Activated T-helper 1 cell treated with anti-CD3 and anti-CD28 coated beads, Interleukin-12 subunit alpha, Interleukin-12 subunit beta, Interleukin-2, Interleukin-4 antibody, amounts not matched to agents 30 ng/mL and 10 ng/mL and 1 ng/mL, durations not matched to agents 14 hours and 24 hours and 36 hours (primary cell): Measurements from ENCODE around the gene LYRM4. TPM values are rescaled to one million over a fixed set of nuclear protein-coding genes. Genes with fewer than 3 reads are reported as not detected.
A peak's percentile ranks its signal among the peaks of the same experiment; 100 is the strongest.

Experiments used
- DNase-seq: peaks from one replicate; pipeline ENCODE4 v3.0.0; 2021; ENCODE audit warnings: low spot score
- H3K27ac Mint-ChIP-seq: one replicate; pipeline ENCODE4 v1.8.0; 2021; ENCODE audit warnings: mild to moderate bottlenecking, mixed read lengths
- H3K27me3 Mint-ChIP-seq: one replicate; pipeline ENCODE4 v1.8.0; 2022; ENCODE audit warnings: mild to moderate bottlenecking, moderate library complexity, mixed read lengths; ENCODE audit not compliant: insufficient read depth
- H3K36me3 Mint-ChIP-seq: one replicate; pipeline ENCODE4 v1.8.0; 2021; ENCODE audit warnings: low read depth, mixed read lengths
- H3K4me1 Mint-ChIP-seq: one replicate; pipeline ENCODE4 v1.8.0; 2021; ENCODE audit warnings: low read depth, mixed read lengths
- H3K4me3 Mint-ChIP-seq: one replicate; pipeline ENCODE4 v1.8.0; 2021; ENCODE audit warnings: mild to moderate bottlenecking, moderate library complexity, mixed read lengths
- H3K9me3 Mint-ChIP-seq: one replicate; pipeline ENCODE4 v1.8.0; 2021; ENCODE audit warnings: mixed read lengths
- intact Hi-C: fragments of 100-400 bp; cut with micrococcal nuclease; formaldehyde crosslinking; loops from one replicate; pipeline ENCODE4 v1.15.1; 2024
- total RNA-seq: library from RNA; stranded (reverse); gene quantifications from 2 replicates; pipeline ENCODE4 v1.2.3, GENCODE V29; 2022

The LYRM4 gene
- total RNA-seq, 1 donor from 2014 or later: 48.9 TPM

- Mint-ChIP-seq H3K27ac (no peak overlapping the region), H3K36me3 (peaks cover 6% of the 10 kb centered on the region), H3K4me3 (no peak overlapping the region)
Measured at GRCh38 chr6:5172897-5173474, 87.8 kb downstream of the LYRM4 start.

GRCh38 chr6:5172041-5172653 lies 88.6 kb downstream of the LYRM4 start:
- Mint-ChIP-seq H3K4me1 (peaks cover 45% of the 10 kb centered on the region), H3K27ac (no peak overlapping the region), H3K9me3 (no peaks in the 10 kb centered on the region), H3K4me3 (no peak overlapping the region), H3K36me3 (peaks cover 6% of the 10 kb centered on the region), H3K27me3 (peaks cover 7% of the 10 kb centered on the region)
- intact Hi-C loops: loop anchor here (5.0 to 10.0 kb wide), 2 partner anchors 170 to 397 kb away; partner anchors contain the start of genes CDYL and RPP40
- DNase-seq: no peak

More at GRCh38 chr6:5172897-5173474, 87.8 kb downstream of the LYRM4 start:
- Mint-ChIP-seq H3K4me1 (peaks cover 45% of the 10 kb centered on the region), H3K9me3 (no peaks in the 10 kb centered on the region), H3K27me3 (peaks cover 5% of the 10 kb centered on the region)
- DNase-seq: no peak
- intact Hi-C loops: loop anchor here (5.0 to 10.0 kb wide), 2 partner anchors 171 to 398 kb away; partner anchors contain the start of genes CDYL and RPP40

DNA sequence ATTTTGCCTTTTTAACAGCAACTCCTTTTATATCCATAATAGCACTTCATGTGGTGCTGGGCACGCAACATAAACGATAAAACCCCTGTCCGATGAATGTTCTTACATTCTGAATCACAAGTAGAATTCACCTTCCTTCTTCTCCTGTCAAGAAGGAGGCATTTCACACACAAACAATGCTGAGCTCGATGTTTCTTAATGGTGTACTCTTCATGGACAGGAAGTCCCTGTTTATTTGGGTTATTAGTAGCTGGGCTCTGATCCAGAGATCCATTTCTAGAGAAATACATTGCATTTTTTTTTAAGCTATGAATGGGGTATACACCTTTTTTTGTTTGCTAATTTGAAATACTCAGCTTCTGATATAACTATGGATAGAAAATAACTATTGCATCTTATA lies 93.2 kb downstream of the LYRM4 start:
- no peak overlapping the region for H3K27ac Mint-ChIP-seq
- no peaks in the 10 kb centered on the region for H3K36me3 Mint-ChIP-seq
- intact Hi-C loops: no loop called here
- peaks cover 7% of the 10 kb centered on the region for H3K27me3 Mint-ChIP-seq
- DNase-seq: no peak
- no peaks in the 10 kb centered on the region for H3K4me1 Mint-ChIP-seq
- H3K4me3 Mint-ChIP-seq: no peak overlapping the region
- H3K9me3 Mint-ChIP-seq: no peaks in the 10 kb centered on the region

DNA sequence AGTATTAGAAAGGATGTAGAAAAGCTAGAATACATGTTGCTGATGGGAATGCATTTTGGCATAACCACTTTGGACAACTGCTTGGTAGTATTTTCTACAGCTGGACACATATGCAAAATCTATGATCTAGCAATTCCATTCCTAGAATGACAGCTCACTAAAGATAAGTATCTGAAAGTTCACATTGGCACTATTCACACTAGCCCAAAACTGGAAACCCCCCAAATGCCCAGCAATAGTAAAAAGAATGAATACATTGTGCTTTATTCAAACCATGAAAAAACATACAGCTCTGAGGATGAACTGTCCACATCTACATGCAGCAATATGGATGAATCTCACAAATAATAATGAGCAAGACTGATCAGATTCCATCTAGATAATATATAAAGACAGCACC lies 96.7 kb downstream of the LYRM4 start:
- no peaks in the 10 kb centered on the region for H3K9me3 Mint-ChIP-seq
- intact Hi-C loops: no loop called here
- no peak overlapping the region for H3K27ac Mint-ChIP-seq
- peaks cover 5% of the 10 kb centered on the region for H3K27me3 Mint-ChIP-seq
- no peaks in the 10 kb centered on the region for H3K36me3 Mint-ChIP-seq
- no peak overlapping the region for H3K4me3 Mint-ChIP-seq
- peaks cover 7% of the 10 kb centered on the region for H3K4me1 Mint-ChIP-seq
- no peak for DNase-seq

DNA sequence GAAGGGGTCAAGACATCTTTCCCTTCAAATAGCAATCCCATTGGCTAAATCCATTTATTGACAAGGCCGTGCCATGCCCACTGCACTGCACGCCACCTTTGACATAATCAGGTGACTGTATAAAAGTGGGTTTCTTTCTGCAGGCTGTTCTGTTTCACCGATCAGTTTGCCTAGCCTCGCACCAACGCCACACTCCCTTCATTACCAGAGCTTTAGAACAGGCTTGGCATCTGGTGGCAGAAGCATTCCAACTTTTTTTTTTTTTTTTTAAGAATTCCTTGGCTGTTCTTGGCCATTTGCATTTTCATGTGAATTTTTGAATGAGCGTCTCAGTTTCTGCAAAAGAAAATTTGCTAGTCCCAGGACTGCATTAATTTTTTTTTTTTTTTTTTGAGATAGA lies 97.5 kb downstream of the LYRM4 start:
- H3K9me3 Mint-ChIP-seq: no peaks in the 10 kb centered on the region
- intact Hi-C loops: no loop called here
- no peak for DNase-seq
- peaks cover 7% of the 10 kb centered on the region for H3K4me1 Mint-ChIP-seq
- no peak overlapping the region for H3K4me3 Mint-ChIP-seq
- no peaks in the 10 kb centered on the region for H3K36me3 Mint-ChIP-seq
- H3K27me3 Mint-ChIP-seq: peaks cover 4% of the 10 kb centered on the region
- no peak overlapping the region for H3K27ac Mint-ChIP-seq

- Mint-ChIP-seq H3K27ac (peak overlapping the region; percentile 30), H3K36me3 (no peaks in the 10 kb centered on the region), H3K9me3 (no peaks in the 10 kb centered on the region), H3K27me3 (no peaks in the 10 kb centered on the region), H3K4me1 (peaks cover 7% of the 10 kb centered on the region), H3K4me3 (no peak overlapping the region)
- intact Hi-C loops: no loop called here
- DNase-seq: no peak
Measured at GRCh38 chr6:5162355-5162754, 98.4 kb downstream of the LYRM4 start.

DNA sequence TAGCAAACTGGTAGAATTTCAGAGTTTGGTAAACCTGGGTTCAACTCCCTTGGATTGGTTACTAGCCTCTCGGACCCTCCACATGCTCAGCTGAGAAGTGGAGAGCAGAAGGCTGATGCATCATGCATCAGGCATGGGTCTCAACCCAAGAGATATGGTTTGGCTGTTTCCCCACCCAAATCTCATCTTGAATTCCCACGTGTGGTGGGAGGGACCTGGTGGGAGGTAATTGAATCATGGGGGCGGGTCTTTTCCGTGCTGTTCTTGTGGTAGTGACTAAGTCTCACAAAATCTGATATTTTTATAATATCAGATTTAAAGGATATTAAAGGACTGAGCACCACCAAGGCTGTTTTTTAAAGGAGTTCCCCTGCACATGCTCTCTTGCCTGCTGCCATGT lies 100.5 kb downstream of the LYRM4 start:
- peaks cover 7% of the 10 kb centered on the region for H3K4me1 Mint-ChIP-seq
- no peaks in the 10 kb centered on the region for H3K27me3 Mint-ChIP-seq
- no peak for DNase-seq
- H3K27ac Mint-ChIP-seq: no peak overlapping the region
- intact Hi-C loops: no loop called here
- no peaks in the 10 kb centered on the region for H3K9me3 Mint-ChIP-seq
- no peak overlapping the region for H3K4me3 Mint-ChIP-seq
- no peaks in the 10 kb centered on the region for H3K36me3 Mint-ChIP-seq

GRCh38 chr6:5159162-5159561 lies 101.6 kb downstream of the LYRM4 start:
- no peaks in the 10 kb centered on the region for H3K9me3 Mint-ChIP-seq

DNA sequence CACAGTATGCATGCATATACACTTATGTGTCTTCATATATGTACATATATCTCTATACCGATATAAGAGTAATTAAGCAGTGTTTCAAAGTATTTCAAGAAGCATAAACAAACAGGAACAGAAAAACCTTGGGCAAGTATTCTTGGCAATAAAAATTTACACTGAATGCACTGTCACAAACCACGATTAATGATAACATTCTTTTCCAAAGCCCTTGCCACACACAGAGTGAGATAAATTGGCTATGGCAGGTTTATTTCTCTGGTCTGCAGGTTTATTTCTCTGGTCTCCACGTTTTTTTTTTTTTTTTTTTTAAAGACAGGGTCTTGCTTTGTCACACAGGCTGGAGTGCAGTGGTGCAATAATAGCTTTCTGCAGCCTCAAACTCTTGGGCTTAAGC lies 102.6 kb downstream of the LYRM4 start:
- intact Hi-C loops: no loop called here
- Mint-ChIP-seq H3K27ac (no peak overlapping the region), H3K4me3 (no peak overlapping the region), H3K4me1 (peaks cover 7% of the 10 kb centered on the region), H3K36me3 (no peaks in the 10 kb centered on the region), H3K27me3 (no peaks in the 10 kb centered on the region), H3K9me3 (no peaks in the 10 kb centered on the region)
- DNase-seq: no peak

More at GRCh38 chr6:5159162-5159561, 101.6 kb downstream of the LYRM4 start:
- Mint-ChIP-seq H3K4me1 (peaks cover 7% of the 10 kb centered on the region), H3K36me3 (no peaks in the 10 kb centered on the region), H3K4me3 (no peak overlapping the region), H3K27ac (no peak overlapping the region), H3K27me3 (no peaks in the 10 kb centered on the region)
- intact Hi-C loops: no loop called here
- no peak for DNase-seq

DNA sequence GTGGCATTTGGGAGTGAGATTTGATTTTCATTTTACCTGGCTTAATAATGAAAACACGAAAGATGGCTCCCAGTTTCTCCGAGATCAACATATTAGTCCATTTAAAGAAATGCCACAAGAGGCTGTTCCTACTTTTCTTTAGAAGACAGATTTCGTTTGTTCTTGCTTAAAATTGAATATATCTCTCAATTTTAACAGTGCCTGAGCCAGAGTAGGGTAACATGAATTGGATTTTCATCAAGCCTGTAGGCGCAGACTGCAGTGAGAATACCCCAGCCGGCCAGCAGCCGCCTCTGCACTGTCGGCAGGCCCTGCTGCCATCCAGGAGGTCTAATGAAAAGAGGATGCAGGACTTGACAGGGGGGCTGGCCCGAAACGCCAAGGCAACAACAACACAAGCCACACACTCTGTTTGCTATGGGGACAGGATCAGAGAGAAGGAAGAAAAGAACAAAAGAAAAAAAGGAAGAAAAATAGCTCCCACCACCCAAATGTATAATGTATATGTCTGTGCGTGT lies 103.1 kb downstream of the LYRM4 start:
- no peak for DNase-seq
- Mint-ChIP-seq H3K36me3 (no peaks in the 10 kb centered on the region), H3K4me3 (no peak overlapping the region), H3K27me3 (no peaks in the 10 kb centered on the region), H3K9me3 (no peaks in the 10 kb centered on the region), H3K4me1 (peaks cover 7% of the 10 kb centered on the region), H3K27ac (no peak overlapping the region)
- intact Hi-C loops: no loop called here

- Mint-ChIP-seq H3K4me3 (no peak overlapping the region), H3K27me3 (no peaks in the 10 kb centered on the region), H3K4me1 (peaks cover 7% of the 10 kb centered on the region), H3K36me3 (no peaks in the 10 kb centered on the region), H3K9me3 (no peaks in the 10 kb centered on the region), H3K27ac (no peak overlapping the region)
- intact Hi-C loops: no loop called here
- DNase-seq: no peak
Measured at GRCh38 chr6:5156627-5157026, 104.1 kb downstream of the LYRM4 start.

GRCh38 chr6:5155906-5156305 lies 104.8 kb downstream of the LYRM4 start:
- Mint-ChIP-seq H3K27me3 (no peaks in the 10 kb centered on the region), H3K4me3 (no peak overlapping the region), H3K27ac (no peak overlapping the region), H3K36me3 (no peaks in the 10 kb centered on the region), H3K4me1 (peaks cover 7% of the 10 kb centered on the region), H3K9me3 (no peaks in the 10 kb centered on the region)
- no peak for DNase-seq
- intact Hi-C loops: no loop called here

DNA sequence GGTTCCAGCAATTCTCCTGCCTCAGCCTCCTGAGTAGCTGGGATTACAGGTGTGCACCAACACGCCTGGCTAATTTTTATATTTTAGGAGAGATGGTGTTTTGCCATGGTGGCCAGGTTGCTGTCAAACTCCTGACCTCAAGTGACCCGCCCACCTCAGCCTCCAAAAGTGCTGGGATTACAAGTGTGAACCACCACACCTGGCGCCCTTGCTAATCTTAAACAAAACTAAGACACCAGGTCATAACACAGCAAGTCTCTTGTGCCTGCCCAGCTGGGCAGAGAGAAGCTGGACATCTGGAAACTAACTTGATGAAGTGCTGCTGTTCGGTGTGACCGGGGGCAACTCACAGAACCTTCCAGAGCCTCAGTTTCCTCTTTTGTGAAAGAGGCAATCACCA lies 107.6 kb downstream of the LYRM4 start:
- Mint-ChIP-seq H3K27ac (no peak overlapping the region), H3K4me3 (no peak overlapping the region), H3K9me3 (no peaks in the 10 kb centered on the region), H3K4me1 (no peaks in the 10 kb centered on the region), H3K36me3 (no peaks in the 10 kb centered on the region), H3K27me3 (no peaks in the 10 kb centered on the region)
- intact Hi-C loops: no loop called here
- no peak for DNase-seq
